HCT116 (cell line): ENCODE results near the gene PLXDC1. TPM values are rescaled to one million over a fixed set of nuclear protein-coding genes. Genes with fewer than 3 reads are reported as not detected.

Source experiments
- ATAC-seq: fragments of 200-7000 bp; cut with Tn5 transposase; 2 replicates; pipeline ENCODE4 v1.9.1; 2020; ENCODE audit warnings: mild to moderate bottlenecking, moderate library complexity
- BruUV-seq: library from RNA; stranded (reverse); fragments of 400-500 nt; replicated peaks from 2 replicates; lab custom pipeline; 2021; lab: Mats Ljungman, UMichigan
- CTCF ChIA-PET: fragments of 300-600 bp; sonication (Branson Sonifier 250); formaldehyde crosslinking; loops from one replicate; lab custom pipeline; 2021; ENCODE audit warnings: antibody characterized with exemption; lab: Charles Lee
- POLR2A ChIA-PET: fragments of 300-600, 350-600 bp; sonication (Branson Sonifier 250); formaldehyde crosslinking; loops from one replicate; lab custom pipeline; 2021; ENCODE audit warnings: antibody characterized with exemption; lab: Charles Lee
- RAD21 ChIA-PET, 2 experiments: fragments of 300-600 bp; sonication (Branson Sonifier 250); formaldehyde crosslinking; loops; one replicate each; lab custom pipeline; 2023; ENCODE audit warnings: low total read pairs in 2 of 2; ENCODE audit not compliant: uncharacterized antibody in 2 of 2, unreplicated experiment in 2 of 2, low non-redundant PET in 1 of 2; lab: Charles Lee
- DNase-seq: peaks from one replicate; pipeline ENCODE4 v3.0.0-alpha.2; 2010; ENCODE audit warnings: low read depth, low spot score
- H2AFZ ChIP-seq: fragments of 200-600 bp; shearing (Covaris generic), sonication (generic); 2 replicates; pipeline ENCODE4 v1.6.1; 2017; ENCODE audit warnings: low read depth, mixed run types, mixed read lengths, antibody characterized with exemption, low read length; ENCODE audit not compliant: poor library complexity, severe bottlenecking
- H3K27ac ChIP-seq: 2 replicates; pipeline ENCODE4 v1.5.1; 2012; ENCODE audit warnings: low read depth, low read length
- H3K27me3 ChIP-seq: fragments of 200-600 bp; sonication (generic); 2 replicates; pipeline ENCODE4 v1.6.1; 2016; ENCODE audit warnings: mixed run types, low read length, mixed read lengths; ENCODE audit not compliant: insufficient read depth
- H3K36me3 ChIP-seq, 2 experiments: fragments of 200-500 bp in 1 of 2; fragments of 200-600 bp in 1 of 2; sonication (Bioruptor generic) in 1 of 2; sonication (generic) in 1 of 2; 2 replicates each; pipeline versions ENCODE4 v1.5.1 to v1.6.1; 2014 to 2016; ENCODE audit warnings: low read length in 2 of 2, inconsistent platforms in 1 of 2, mixed read lengths in 1 of 2, mixed run types in 1 of 2; ENCODE audit not compliant: insufficient read depth in 2 of 2, control insufficient read depth in 1 of 2
- H3K4me1 ChIP-seq, 2 experiments: fragments of 200-600 bp in 1 of 2; sonication (generic) in 1 of 2; 2 replicates each; pipeline versions ENCODE4 v1.5.1 to v1.6.1; 2012 to 2017; ENCODE audit warnings: low read length in 2 of 2, inconsistent platforms in 1 of 2, mild to moderate bottlenecking in 1 of 2, mixed read lengths in 1 of 2, mixed run types in 1 of 2, moderate library complexity in 1 of 2; ENCODE audit not compliant: insufficient read depth in 2 of 2, control insufficient read depth in 1 of 2
- H3K4me2 ChIP-seq: fragments of 200-600 bp; sonication (generic); 2 replicates; pipeline ENCODE4 v1.6.1; 2017; ENCODE audit warnings: mixed run types, low read length, mixed read lengths
- H3K4me3 ChIP-seq, 2 experiments: fragments of 200-600 bp in 1 of 2; sonication (generic) in 1 of 2; replicated peaks in 1 of 2; 2 replicates each; pipeline ENCODE4 v1.5.1; 2011 to 2016; ENCODE audit warnings: low read length in 2 of 2, control low read depth in 1 of 2, low read depth in 1 of 2, mild to moderate bottlenecking in 1 of 2, mixed read lengths in 1 of 2, mixed run types in 1 of 2
- H3K79me2 ChIP-seq: fragments of 200-600 bp; sonication (generic); 2 replicates; pipeline ENCODE4 v1.6.1; 2017; ENCODE audit warnings: mild to moderate bottlenecking, mixed run types, low read length, moderate library complexity, mixed read lengths; ENCODE audit not compliant: insufficient read depth
- H3K9ac ChIP-seq: fragments of 200-600 bp; sonication (generic); 2 replicates; pipeline ENCODE4 v1.6.1; 2016; ENCODE audit warnings: low read length, mixed read lengths
- H3K9me2 ChIP-seq: fragments of 200-600 bp; sonication (generic), shearing (Covaris generic); 2 replicates; pipeline ENCODE4 v1.6.1; 2017; ENCODE audit warnings: mixed run types, mild to moderate bottlenecking, moderate library complexity; ENCODE audit not compliant: insufficient read depth
- H3K9me3 ChIP-seq, 2 experiments: fragments of 200-500 bp in 1 of 2; fragments of 200-600 bp in 1 of 2; sonication (Bioruptor generic) in 1 of 2; sonication (generic) in 1 of 2; 2 replicates each; pipeline ENCODE4 v1.6.1; 2014 to 2017; ENCODE audit warnings: low read length in 2 of 2, mixed read lengths in 2 of 2, inconsistent platforms in 1 of 2, low read depth in 1 of 2, mild to moderate bottlenecking in 1 of 2, mixed run types in 1 of 2, moderate library complexity in 1 of 2; ENCODE audit not compliant: control insufficient read depth in 1 of 2, insufficient read depth in 1 of 2
- H4K20me1 ChIP-seq: fragments of 200-600 bp; sonication (generic), shearing (Covaris generic); 2 replicates; pipeline ENCODE4 v1.6.1; 2017; ENCODE audit warnings: mixed run types, mild to moderate bottlenecking, moderate library complexity; ENCODE audit not compliant: insufficient read depth
- EGR1 ChIP-seq: IDR thresholded peaks from 2 replicates; pipeline ENCODE4 v1.6.1; 2012; ENCODE audit warnings: low read depth
- ELF1 ChIP-seq: IDR thresholded peaks from 2 replicates; pipeline ENCODE4 v1.6.1; 2012; ENCODE audit warnings: low read depth, borderline replicate concordance
- EZH2 ChIP-seq: fragments of 200-600 bp; sonication (generic); IDR thresholded peaks from 2 replicates; pipeline ENCODE4 v1.6.1; 2017; ENCODE audit warnings: antibody characterized with exemption, mixed run types
- FOSL1 ChIP-seq: IDR thresholded peaks from 2 replicates; pipeline ENCODE4 v1.6.1; 2012; ENCODE audit warnings: low read depth
- JUND ChIP-seq: IDR thresholded peaks from 2 replicates; pipeline ENCODE4 v1.6.1; 2012
- POLR2A ChIP-seq: IDR thresholded peaks from 2 replicates; pipeline ENCODE4 v1.7.0; 2011; ENCODE audit warnings: borderline replicate concordance; ENCODE audit not compliant: insufficient read depth, insufficient read length; ENCODE audit errors: extremely low read depth
- POLR2AphosphoS5 ChIP-seq: IDR thresholded peaks from 2 replicates; pipeline ENCODE4 v1.6.1; 2011; ENCODE audit warnings: mild to moderate bottlenecking, low read depth, low read length, moderate library complexity
- ZFX ChIP-seq: fragments of 450-650 bp; IDR thresholded peaks from 2 replicates; pipeline ENCODE4 v1.6.1; 2017
- ZNF274 ChIP-seq: fragments of 200-500 bp; sonication (Bioruptor generic); IDR thresholded peaks from 2 replicates; pipeline ENCODE4 v1.6.1; 2014; ENCODE audit warnings: mild to moderate bottlenecking, low read depth, low read length, inconsistent platforms
- intact Hi-C: fragments of 100-400 bp; cut with micrococcal nuclease; formaldehyde crosslinking; loops from 2 replicates; pipeline ENCODE4 v1.10.0; 2022
- total RNA-seq: library from RNA; stranded (reverse); gene quantifications from one replicate; pipeline ENCODE4 v1.2.1, GENCODE V29; 2021; ENCODE audit not compliant: unreplicated experiment
- TF ChIP-seq, protein P1 (sequence below): IDR thresholded peaks from 2 replicates; pipeline ENCODE4 v1.6.1; 2012; ENCODE audit warnings: low read depth
- TF ChIP-seq, protein P2 (sequence below): IDR thresholded peaks from 2 replicates; pipeline ENCODE4 v1.6.1; 2011; ENCODE audit warnings: mild to moderate bottlenecking, low read length, moderate library complexity; ENCODE audit not compliant: insufficient replicate concordance; ENCODE audit errors: extremely low read depth

PLXDC1 gene
- total RNA-seq, 1 experiment from 2014 or later, result 1.8 TPM

DNA sequence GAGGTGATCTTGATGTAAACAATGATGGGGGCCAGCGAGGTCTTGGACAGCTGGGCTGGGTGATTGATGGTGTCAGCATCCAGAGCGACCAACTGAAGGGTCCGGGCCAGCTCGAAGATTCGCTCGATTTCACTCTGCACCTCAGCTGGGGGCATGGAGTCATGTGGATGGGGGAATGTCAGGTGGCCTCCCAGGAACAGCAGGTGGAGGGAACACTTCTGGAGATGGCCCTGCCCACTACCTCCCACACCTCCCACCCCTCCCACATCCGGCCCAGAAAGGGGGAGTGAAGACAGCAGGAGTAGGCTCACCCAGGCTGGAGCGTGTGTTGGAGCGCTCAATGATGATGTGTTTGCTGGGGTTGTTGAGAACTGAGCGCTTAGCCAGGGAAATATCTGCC, 32.3 kb upstream of the PLXDC1 start:
- TF ChIP-seq EZH2 (no peak), POLR2A (no peak)
- no peak overlapping the region for H3K9ac ChIP-seq
- no peaks in the 10 kb centered on the region for H3K9me3 ChIP-seq
- intact Hi-C loops, result no loop called here
- POLR2A ChIA-PET, result interaction anchor here (0.6 kb wide), 1 partner anchor 21 kb away, joined by 4 read pairs; no protein-coding TSS in a partner anchor
- H3K36me3 ChIP-seq, result peaks cover 12 to 29% of the 10 kb centered on the region in 2 experiments; a peak in 3 of 4 replicates
- CTCF ChIA-PET, result interaction anchor here (1.0 kb wide), 1 partner anchor 9 kb away, joined by 8 read pairs; no protein-coding TSS in a partner anchor
- no peak overlapping the region for H3K4me3 ChIP-seq
- RAD21 ChIA-PET, result no interaction called here
- no peaks in the 10 kb centered on the region for H3K9me2 ChIP-seq
- H3K4me2 ChIP-seq, result no peak overlapping the region
- DNase-seq (no peak), ATAC-seq (no peak)
- BruUV-seq, result no TSS peak
- H3K4me1 ChIP-seq, result peaks cover 0 to 3% of the 10 kb centered on the region in 2 experiments; a peak in 2 of 4 replicates
- no peaks in the 10 kb centered on the region for H4K20me1 ChIP-seq
- H3K27me3 ChIP-seq, result no peaks in the 10 kb centered on the region
- no peak overlapping the region for H3K27ac ChIP-seq
- H2AFZ ChIP-seq, result no peak overlapping the region
- H3K79me2 ChIP-seq, result no peaks in the 10 kb centered on the region

DNA sequence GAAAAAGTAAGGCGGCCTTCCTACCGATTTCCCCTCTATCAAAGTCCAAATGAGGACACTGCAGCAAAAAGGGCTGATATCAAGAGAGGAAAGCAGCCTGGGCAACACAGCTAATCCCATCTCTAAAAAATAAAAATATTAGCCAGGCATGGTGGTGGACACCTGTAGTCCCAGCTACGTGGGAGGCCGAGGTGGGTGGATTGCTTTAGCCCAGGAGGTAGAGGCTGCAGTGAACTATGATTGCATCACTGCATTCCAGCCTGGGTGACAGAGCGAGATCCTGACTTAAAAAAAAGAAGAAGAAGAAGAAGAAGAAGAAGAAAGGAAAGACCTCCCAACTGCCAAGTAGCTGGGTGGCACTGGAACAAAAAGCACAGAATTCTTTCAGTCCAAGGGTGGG, 31.6 kb upstream of the PLXDC1 start:
- Histone ChIP-seq H2AFZ (no peak overlapping the region), H3K27ac (no peak overlapping the region), H3K9ac (no peak overlapping the region), H3K79me2 (no peaks in the 10 kb centered on the region), H3K9me2 (no peaks in the 10 kb centered on the region), H4K20me1 (no peaks in the 10 kb centered on the region), H3K4me3 (no peak overlapping the region), H3K4me2 (no peak overlapping the region), H3K4me1 (peaks cover 4 to 10% of the 10 kb centered on the region in 2 experiments; a peak in 3 of 4 replicates), H3K27me3 (no peaks in the 10 kb centered on the region), H3K36me3 (peaks cover 12 to 29% of the 10 kb centered on the region in 2 experiments; a peak in 3 of 4 replicates), H3K9me3 (no peaks in the 10 kb centered on the region)
- intact Hi-C loops, result no loop called here
- RAD21 ChIA-PET, result no interaction called here
- DNase-seq, result no peak
- POLR2A ChIA-PET, result interaction anchor here (0.6 kb wide), 1 partner anchor 22 kb away, joined by 4 read pairs; no protein-coding TSS in a partner anchor
- TF ChIP-seq EZH2, result no peak
- TF ChIP-seq FOSL1, result no peak
- TF ChIP-seq ZNF274, result no peak
- TF ChIP-seq, protein P1, sequence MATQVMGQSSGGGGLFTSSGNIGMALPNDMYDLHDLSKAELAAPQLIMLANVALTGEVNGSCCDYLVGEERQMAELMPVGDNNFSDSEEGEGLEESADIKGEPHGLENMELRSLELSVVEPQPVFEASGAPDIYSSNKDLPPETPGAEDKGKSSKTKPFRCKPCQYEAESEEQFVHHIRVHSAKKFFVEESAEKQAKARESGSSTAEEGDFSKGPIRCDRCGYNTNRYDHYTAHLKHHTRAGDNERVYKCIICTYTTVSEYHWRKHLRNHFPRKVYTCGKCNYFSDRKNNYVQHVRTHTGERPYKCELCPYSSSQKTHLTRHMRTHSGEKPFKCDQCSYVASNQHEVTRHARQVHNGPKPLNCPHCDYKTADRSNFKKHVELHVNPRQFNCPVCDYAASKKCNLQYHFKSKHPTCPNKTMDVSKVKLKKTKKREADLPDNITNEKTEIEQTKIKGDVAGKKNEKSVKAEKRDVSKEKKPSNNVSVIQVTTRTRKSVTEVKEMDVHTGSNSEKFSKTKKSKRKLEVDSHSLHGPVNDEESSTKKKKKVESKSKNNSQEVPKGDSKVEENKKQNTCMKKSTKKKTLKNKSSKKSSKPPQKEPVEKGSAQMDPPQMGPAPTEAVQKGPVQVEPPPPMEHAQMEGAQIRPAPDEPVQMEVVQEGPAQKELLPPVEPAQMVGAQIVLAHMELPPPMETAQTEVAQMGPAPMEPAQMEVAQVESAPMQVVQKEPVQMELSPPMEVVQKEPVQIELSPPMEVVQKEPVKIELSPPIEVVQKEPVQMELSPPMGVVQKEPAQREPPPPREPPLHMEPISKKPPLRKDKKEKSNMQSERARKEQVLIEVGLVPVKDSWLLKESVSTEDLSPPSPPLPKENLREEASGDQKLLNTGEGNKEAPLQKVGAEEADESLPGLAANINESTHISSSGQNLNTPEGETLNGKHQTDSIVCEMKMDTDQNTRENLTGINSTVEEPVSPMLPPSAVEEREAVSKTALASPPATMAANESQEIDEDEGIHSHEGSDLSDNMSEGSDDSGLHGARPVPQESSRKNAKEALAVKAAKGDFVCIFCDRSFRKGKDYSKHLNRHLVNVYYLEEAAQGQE, result no peak
- TF ChIP-seq EGR1, result no peak
- TF ChIP-seq ELF1, result no peak
- TF ChIP-seq ZFX, result no peak
- TF ChIP-seq POLR2A, result no peak
- TF ChIP-seq POLR2AphosphoS5, result no peak
- TF ChIP-seq, protein P2, sequence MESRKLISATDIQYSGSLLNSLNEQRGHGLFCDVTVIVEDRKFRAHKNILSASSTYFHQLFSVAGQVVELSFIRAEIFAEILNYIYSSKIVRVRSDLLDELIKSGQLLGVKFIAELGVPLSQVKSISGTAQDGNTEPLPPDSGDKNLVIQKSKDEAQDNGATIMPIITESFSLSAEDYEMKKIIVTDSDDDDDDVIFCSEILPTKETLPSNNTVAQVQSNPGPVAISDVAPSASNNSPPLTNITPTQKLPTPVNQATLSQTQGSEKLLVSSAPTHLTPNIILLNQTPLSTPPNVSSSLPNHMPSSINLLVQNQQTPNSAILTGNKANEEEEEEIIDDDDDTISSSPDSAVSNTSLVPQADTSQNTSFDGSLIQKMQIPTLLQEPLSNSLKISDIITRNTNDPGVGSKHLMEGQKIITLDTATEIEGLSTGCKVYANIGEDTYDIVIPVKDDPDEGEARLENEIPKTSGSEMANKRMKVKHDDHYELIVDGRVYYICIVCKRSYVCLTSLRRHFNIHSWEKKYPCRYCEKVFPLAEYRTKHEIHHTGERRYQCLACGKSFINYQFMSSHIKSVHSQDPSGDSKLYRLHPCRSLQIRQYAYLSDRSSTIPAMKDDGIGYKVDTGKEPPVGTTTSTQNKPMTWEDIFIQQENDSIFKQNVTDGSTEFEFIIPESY, result no peak
- no peak for TF ChIP-seq JUND
- BruUV-seq, result no TSS peak
- no peak for ATAC-seq
- CTCF ChIA-PET, result interaction anchor here (1.0 kb wide), 1 partner anchor 8 kb away, joined by 8 read pairs; no protein-coding TSS in a partner anchor
